Endothelial cell of umbilical vein (primary cell): Measurements from ENCODE around the gene ASCL5. TPM values are rescaled to one million over a fixed set of nuclear protein-coding genes. Genes with fewer than 3 reads are reported as not detected.

Experiments used
- BruUV-seq: library from RNA; stranded (reverse); fragments of 400-500 nt; replicated peaks from 2 replicates; lab custom pipeline; 2021; lab: Mats Ljungman, UMichigan
- CTCF ChIA-PET: fragments of 300-600, 350-600 bp; sonication (Branson Sonifier 250); formaldehyde crosslinking; loops from one replicate; lab custom pipeline; 2021; ENCODE audit warnings: antibody characterized with exemption, inconsistent platforms; lab: Charles Lee
- POLR2A ChIA-PET: fragments of 300-600, 350-600 bp; sonication (Branson Sonifier 250); formaldehyde crosslinking; loops from one replicate; lab custom pipeline; 2021; ENCODE audit warnings: antibody characterized with exemption, inconsistent platforms; lab: Charles Lee
- DNase-seq: peaks from one replicate; pipeline ENCODE4 v3.0.0-alpha.2; 2011; ENCODE audit warnings: low read depth, low spot score
- FAIRE-seq: peaks from 2 replicates; lab custom pipeline; 2011; peaks lifted over from hg19 to GRCh38; lab: Jason Lieb, UNC
- H2AFZ ChIP-seq: 2 replicates; pipeline ENCODE4 v1.6.0; 2012; ENCODE audit warnings: low read depth, low read length, control low read depth, inconsistent platforms
- H3K27ac ChIP-seq: 2 replicates; pipeline ENCODE4 v1.5.1; 2011; ENCODE audit warnings: low read depth, mild to moderate bottlenecking, control low read depth, low read length, moderate library complexity; ENCODE audit not compliant: insufficient read depth
- H3K27me3 ChIP-seq, 2 experiments: 2 replicates each; pipeline versions ENCODE4 v1.6.0 to v1.6.1; 2011; ENCODE audit warnings: low read length in 2 of 2, mixed read lengths in 1 of 2; ENCODE audit not compliant: control insufficient read depth in 2 of 2, insufficient read depth in 2 of 2
- H3K36me3 ChIP-seq, 2 experiments: 2 replicates in 1 of 2; 3 replicates in 1 of 2; pipeline ENCODE4 v1.5.1; 2011; ENCODE audit warnings: low read length in 2 of 2, mild to moderate bottlenecking in 1 of 2, moderate library complexity in 1 of 2; ENCODE audit not compliant: control insufficient read depth in 2 of 2, insufficient read depth in 2 of 2; ENCODE audit errors: extremely low read depth in 1 of 2
- H3K4me1 ChIP-seq: 3 replicates; pipeline ENCODE4 v1.5.1; 2011; ENCODE audit warnings: mild to moderate bottlenecking, low read length; ENCODE audit not compliant: control insufficient read depth, insufficient read depth; ENCODE audit errors: extremely low read depth
- H3K4me2 ChIP-seq: 2 replicates; pipeline ENCODE4 v1.6.1; 2011; ENCODE audit warnings: low read length, control low read depth, mixed read lengths; ENCODE audit not compliant: insufficient read depth
- H3K4me3 ChIP-seq, 3 experiments: fragments of 200-600 bp in 1 of 3; sonication (generic), shearing (Covaris generic) in 1 of 3; replicated peaks in 1 of 3; 2 replicates each; pipeline ENCODE4 v1.5.1; 2011 to 2016; ENCODE audit warnings: control low read depth in 3 of 3, low read length in 3 of 3, mild to moderate bottlenecking in 2 of 3, inconsistent platforms in 1 of 3, low read depth in 1 of 3, moderate library complexity in 1 of 3; ENCODE audit not compliant: insufficient read depth in 1 of 3
- H3K79me2 ChIP-seq: 2 replicates; pipeline ENCODE4 v1.6.0; 2012; ENCODE audit warnings: low read length, inconsistent platforms; ENCODE audit not compliant: control insufficient read depth, insufficient read depth
- H3K9ac ChIP-seq: replicated peaks from 2 replicates; pipeline ENCODE3; 2011; ENCODE audit warnings: low read length, control low read depth; ENCODE audit not compliant: insufficient read depth; ENCODE audit errors: extremely low read depth
- H3K9me1 ChIP-seq: replicated peaks from 3 replicates; pipeline ENCODE4 v1.6.0; 2011; ENCODE audit warnings: mild to moderate bottlenecking, low read length; ENCODE audit not compliant: control insufficient read depth, insufficient read depth; ENCODE audit errors: extremely low read depth
- H3K9me3 ChIP-seq: replicated peaks from 2 replicates; pipeline ENCODE4 v1.5.1; 2012; ENCODE audit warnings: low read length, inconsistent platforms; ENCODE audit not compliant: control insufficient read depth, insufficient read depth
- H4K20me1 ChIP-seq: replicated peaks from 2 replicates; pipeline ENCODE3; 2011; ENCODE audit warnings: mild to moderate bottlenecking, low read length; ENCODE audit not compliant: control insufficient read depth, insufficient read depth; ENCODE audit errors: extremely low read depth
- EZH2 ChIP-seq: IDR thresholded peaks from 2 replicates; pipeline ENCODE4 v1.6.1; 2012; ENCODE audit warnings: borderline replicate concordance, low read depth, mild to moderate bottlenecking, moderate library complexity, low read length, inconsistent platforms; ENCODE audit not compliant: severe bottlenecking
- POLR2AphosphoS5 ChIP-seq: IDR thresholded peaks from 2 replicates; pipeline ENCODE4 v1.6.1; 2012; ENCODE audit warnings: low read depth, mild to moderate bottlenecking, control low read depth, low read length, moderate library complexity; ENCODE audit not compliant: insufficient read depth
- dilution Hi-C: fragments of 300-500 bp; cut with MboI; formaldehyde crosslinking; loops from one replicate; pipeline ENCODE4 v1.15.0; 2019; ENCODE audit warnings: low sequenced_read_pairs; ENCODE audit not compliant: extremely low pct_ligation_motif_present
- intact Hi-C: fragments of 100-400 bp; cut with micrococcal nuclease; formaldehyde crosslinking; loops from one replicate; pipeline ENCODE4 v1.10.0; 2022
- polyA plus RNA-seq, 4 experiments: library from polyadenylated mRNA; depleted of rRNA in 3 of 4; stranded (reverse) in 3 of 4; unstranded in 1 of 4; fragments of >200 nt; gene quantifications; 2 replicates each; pipeline versions ENCODE4 v1.2.1 to v1.2.3, GENCODE V29; 2011 to 2012; ENCODE audit warnings: missing spikeins in 1 of 4
- total RNA-seq: library from RNA; stranded (reverse); gene quantifications from 2 replicates; pipeline ENCODE4 v1.2.3, GENCODE V29; 2021
- TF ChIP-seq, protein P1 (sequence below), 2 donors: IDR thresholded peaks; 1 replicate in 1 of 2; 2 replicates in 1 of 2; pipeline ENCODE4 v1.5.1; 2011; ENCODE audit warnings: low read length in 2 of 2, mild to moderate bottlenecking in 2 of 2, moderate library complexity in 2 of 2, control low read depth in 1 of 2, inconsistent platforms in 1 of 2, low read depth in 1 of 2; ENCODE audit not compliant: insufficient read depth in 1 of 2; ENCODE audit errors: extremely low read depth in 1 of 2

The ASCL5 gene
- total and polyA plus RNA-seq, 2 donors (not counting 3 experiments of a cell fraction or from before 2014, with no cell fraction given), result not detected

DNA sequence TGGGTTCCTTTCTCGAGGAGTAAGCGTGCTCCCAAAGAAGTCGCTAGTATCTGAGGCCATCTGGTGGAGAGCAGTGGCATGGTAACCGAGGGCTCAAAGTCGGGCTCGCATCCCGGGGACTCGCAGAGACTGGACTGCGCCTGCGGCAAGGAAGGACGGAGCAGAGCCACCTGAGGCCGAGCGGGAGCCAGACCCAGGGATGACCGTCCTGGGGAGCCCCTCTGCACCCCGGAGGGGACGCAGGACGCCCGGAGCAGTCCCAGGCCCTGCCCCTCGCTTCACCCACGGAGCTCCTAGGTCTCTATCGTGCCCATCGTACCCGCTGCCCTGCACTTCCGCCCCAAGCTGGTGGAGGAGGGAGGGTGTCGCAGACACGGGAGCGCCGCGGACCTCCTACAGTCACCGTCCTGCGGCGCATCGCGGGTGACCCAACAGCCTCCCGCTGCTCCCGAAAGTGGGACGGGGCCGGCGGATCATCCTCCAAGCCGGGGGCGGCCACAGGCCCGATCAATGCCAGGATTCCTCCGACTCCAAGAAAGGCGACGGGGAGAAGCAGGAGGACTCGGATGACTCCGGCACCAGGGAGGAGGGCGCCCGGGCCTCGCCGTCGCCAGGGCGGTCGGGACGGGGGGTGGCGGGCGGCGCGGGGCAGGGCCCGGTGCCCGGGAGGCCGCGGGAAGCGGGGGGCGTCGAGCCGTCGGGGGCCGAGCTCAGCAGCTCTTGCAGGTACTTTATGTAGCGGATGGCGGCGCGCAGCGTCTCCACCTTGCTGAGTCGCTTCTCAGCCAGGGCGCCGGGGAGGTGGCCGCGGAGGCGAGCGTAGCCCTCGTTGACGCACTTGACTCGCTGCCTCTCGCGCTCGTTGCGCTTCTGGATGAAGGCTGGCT lies 12.5 kb downstream of the ASCL5 start:
- ChIA-PET CTCF (interaction anchor here (0.5 to 3.7 kb wide), 15 partner anchors 11 to 555 kb away, joined by 3 to 70 read pairs (median 5); no protein-coding TSS in a partner anchor), POLR2A (no interaction called here)
- H3K9me1 ChIP-seq, result no peaks in the 10 kb centered on the region
- H3K27ac ChIP-seq, result no peak overlapping the region
- H2AFZ ChIP-seq, result peak overlapping the region; percentile 84
- no peak overlapping the region for H3K9ac ChIP-seq
- peak overlapping the region in 2 of 3 experiments; percentile 9 to 35 for H3K4me3 ChIP-seq
- no peaks in the 10 kb centered on the region for H4K20me1 ChIP-seq
- dilution Hi-C loops, result no loop called here
- no peaks in the 10 kb centered on the region for H3K79me2 ChIP-seq
- DNase-seq (peak; percentile 93), FAIRE-seq (peak; percentile 97)
- intact Hi-C loops, result loop anchor here (1.0 to 10.0 kb wide), 6 partner anchors 28 to 560 kb away; partner anchors contain the start of genes INAVA and KIF14
- peaks cover 26 to 45% of the 10 kb centered on the region in 2 experiments for H3K27me3 ChIP-seq
- TF ChIP-seq POLR2AphosphoS5, result no peak
- TF ChIP-seq, protein P1, sequence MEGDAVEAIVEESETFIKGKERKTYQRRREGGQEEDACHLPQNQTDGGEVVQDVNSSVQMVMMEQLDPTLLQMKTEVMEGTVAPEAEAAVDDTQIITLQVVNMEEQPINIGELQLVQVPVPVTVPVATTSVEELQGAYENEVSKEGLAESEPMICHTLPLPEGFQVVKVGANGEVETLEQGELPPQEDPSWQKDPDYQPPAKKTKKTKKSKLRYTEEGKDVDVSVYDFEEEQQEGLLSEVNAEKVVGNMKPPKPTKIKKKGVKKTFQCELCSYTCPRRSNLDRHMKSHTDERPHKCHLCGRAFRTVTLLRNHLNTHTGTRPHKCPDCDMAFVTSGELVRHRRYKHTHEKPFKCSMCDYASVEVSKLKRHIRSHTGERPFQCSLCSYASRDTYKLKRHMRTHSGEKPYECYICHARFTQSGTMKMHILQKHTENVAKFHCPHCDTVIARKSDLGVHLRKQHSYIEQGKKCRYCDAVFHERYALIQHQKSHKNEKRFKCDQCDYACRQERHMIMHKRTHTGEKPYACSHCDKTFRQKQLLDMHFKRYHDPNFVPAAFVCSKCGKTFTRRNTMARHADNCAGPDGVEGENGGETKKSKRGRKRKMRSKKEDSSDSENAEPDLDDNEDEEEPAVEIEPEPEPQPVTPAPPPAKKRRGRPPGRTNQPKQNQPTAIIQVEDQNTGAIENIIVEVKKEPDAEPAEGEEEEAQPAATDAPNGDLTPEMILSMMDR (IDR thresholded peaks at IDR 0.05; ENCODE audit: extremely low read depth in 1 of 2, insufficient read depth in 1 of 2, low read depth in 1 of 2, low read length in 2 of 2), result peak; percentile 73 to 89
- peak; percentile 98 for TF ChIP-seq EZH2
- no TSS peak for BruUV-seq
- no peaks in the 10 kb centered on the region for H3K36me3 ChIP-seq
- H3K9me3 ChIP-seq, result no peaks in the 10 kb centered on the region
- H3K4me2 ChIP-seq, result peak overlapping the region; percentile 25
- H3K4me1 ChIP-seq, result no peaks in the 10 kb centered on the region
